Measurements from ENCODE around the gene HSF2BP. TPM values are rescaled to one million over a fixed set of nuclear protein-coding genes. Genes with fewer than 3 reads are reported as not detected.
"Not testable (repeated sequence)": the region's sequence is repeated elsewhere in the genome, so short reads cannot be mapped to it uniquely, and the experiment has no call there.

Gene HSF2BP
- total RNA-seq, 1 donor from 2014 or later: 0.89 TPM

- no peak for DNase-seq
Measured at GRCh38 chr21:43687566-43688399, 28.5 kb upstream of the HSF2BP start.

GRCh38 chr21:43686811-43687565 is 27.7 kb upstream of the HSF2BP start:
- DNase-seq: no peak

GRCh38 chr21:43684424-43684823 is 25.1 kb upstream of the HSF2BP start:
- no peak for DNase-seq

GRCh38 chr21:43681650-43682049 is 22.4 kb upstream of the HSF2BP start:
- no peak for DNase-seq

- DNase-seq: not testable (repeated sequence)
Measured at GRCh38 chr21:43680421-43680820, 21.1 kb upstream of the HSF2BP start.

GRCh38 chr21:43679951-43680350 is 20.7 kb upstream of the HSF2BP start:
- DNase-seq: no peak

GRCh38 chr21:43676391-43676790 is 17.1 kb upstream of the HSF2BP start:
- no peak for DNase-seq

- DNase-seq: no peak
Measured at GRCh38 chr21:43675871-43676270, 16.6 kb upstream of the HSF2BP start.

- DNase-seq: no peak
Measured at GRCh38 chr21:43669828-43670605, 10.7 kb upstream of the HSF2BP start.

GRCh38 chr21:43667191-43667904 is 8.1 kb upstream of the HSF2BP start:
- DNase-seq: no peak

GRCh38 chr21:43665879-43666278 is 6.6 kb upstream of the HSF2BP start:
- no peak for DNase-seq

GRCh38 chr21:43664358-43664757 is 5.1 kb upstream of the HSF2BP start:
- no peak for DNase-seq

GRCh38 chr21:43663033-43663432 is 3.7 kb upstream of the HSF2BP start:
- no peak for DNase-seq

- no peak for DNase-seq
Measured at GRCh38 chr21:43662286-43662685, 3.0 kb upstream of the HSF2BP start.

- DNase-seq: no peak
Measured at GRCh38 chr21:43658769-43659135, 536 bp downstream of the HSF2BP start.

- DNase-seq: no peak
Measured at GRCh38 chr21:43658088-43658741, 1.1 kb downstream of the HSF2BP start.

- DNase-seq: peak; percentile 38
Measured at GRCh38 chr21:43657355-43658087, 1.8 kb downstream of the HSF2BP start.

GRCh38 chr21:43654806-43655489 is 4.3 kb downstream of the HSF2BP start:
- DNase-seq: no peak

- no peak for DNase-seq
Measured at GRCh38 chr21:43653626-43654025, 5.7 kb downstream of the HSF2BP start.

- no peak for DNase-seq
Measured at GRCh38 chr21:43652616-43653015, 6.7 kb downstream of the HSF2BP start.
